ENCODE measurements around the gene VWA8. TPM values are rescaled to one million over a fixed set of nuclear protein-coding genes. Genes with fewer than 3 reads are reported as not detected.

The VWA8 gene
- total RNA-seq, 4 donors from 2014 or later, result 27.7 to 47.7 (median 39.5) TPM

DNA sequence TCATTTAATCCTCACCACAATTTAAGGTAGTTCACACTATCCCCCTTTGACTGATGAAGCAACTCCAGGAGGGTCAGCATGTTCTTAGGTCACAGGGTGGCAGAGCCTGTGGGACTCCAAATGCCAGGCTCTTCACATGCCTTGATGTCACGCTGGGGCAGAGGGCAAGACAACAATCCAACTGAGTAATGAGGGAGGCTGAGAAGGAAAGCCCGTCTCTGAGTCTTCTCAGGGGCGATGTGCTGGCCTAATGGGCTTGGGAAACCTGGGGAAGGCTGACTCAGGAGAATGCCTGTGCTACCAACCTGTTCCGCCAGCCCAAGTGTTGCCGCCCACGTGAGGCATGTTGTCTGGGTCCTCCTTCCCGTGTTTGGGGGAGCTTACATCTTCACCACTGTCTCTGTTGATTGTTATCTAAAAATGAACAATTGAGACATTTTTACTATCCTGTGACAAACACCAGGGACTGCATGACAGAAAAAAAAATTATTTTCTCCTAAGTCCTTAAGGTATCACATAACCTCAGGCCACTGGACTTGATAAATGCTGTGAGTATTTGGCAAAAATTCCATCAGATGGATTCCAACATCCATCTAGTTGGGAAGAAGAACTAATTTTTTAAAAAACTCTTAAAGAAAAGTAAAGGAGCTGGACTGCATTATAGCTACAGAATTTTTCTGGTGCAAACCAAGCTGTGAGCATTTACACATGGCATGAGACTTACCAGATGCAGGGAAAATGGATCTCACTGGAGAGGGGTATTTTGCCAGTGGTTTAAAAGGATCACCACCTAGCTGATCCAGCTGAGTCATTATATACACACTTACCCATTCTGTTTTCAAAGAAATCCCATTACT lies 346.0 kb downstream of the VWA8 start:
- Histone ChIP-seq H3K9me3 (no peaks in the 10 kb centered on the region), H3K4me3 (no peak overlapping the region), H3K27ac (no peak overlapping the region), H3K27me3 (no peaks in the 10 kb centered on the region), H3K36me3 (peaks cover 0 to 18% (median 0%) of the 10 kb centered on the region in 3 donors), H3K4me1 (no peaks in the 10 kb centered on the region)
- DNase-seq, result no peak
- TF ChIP-seq, protein P1, sequence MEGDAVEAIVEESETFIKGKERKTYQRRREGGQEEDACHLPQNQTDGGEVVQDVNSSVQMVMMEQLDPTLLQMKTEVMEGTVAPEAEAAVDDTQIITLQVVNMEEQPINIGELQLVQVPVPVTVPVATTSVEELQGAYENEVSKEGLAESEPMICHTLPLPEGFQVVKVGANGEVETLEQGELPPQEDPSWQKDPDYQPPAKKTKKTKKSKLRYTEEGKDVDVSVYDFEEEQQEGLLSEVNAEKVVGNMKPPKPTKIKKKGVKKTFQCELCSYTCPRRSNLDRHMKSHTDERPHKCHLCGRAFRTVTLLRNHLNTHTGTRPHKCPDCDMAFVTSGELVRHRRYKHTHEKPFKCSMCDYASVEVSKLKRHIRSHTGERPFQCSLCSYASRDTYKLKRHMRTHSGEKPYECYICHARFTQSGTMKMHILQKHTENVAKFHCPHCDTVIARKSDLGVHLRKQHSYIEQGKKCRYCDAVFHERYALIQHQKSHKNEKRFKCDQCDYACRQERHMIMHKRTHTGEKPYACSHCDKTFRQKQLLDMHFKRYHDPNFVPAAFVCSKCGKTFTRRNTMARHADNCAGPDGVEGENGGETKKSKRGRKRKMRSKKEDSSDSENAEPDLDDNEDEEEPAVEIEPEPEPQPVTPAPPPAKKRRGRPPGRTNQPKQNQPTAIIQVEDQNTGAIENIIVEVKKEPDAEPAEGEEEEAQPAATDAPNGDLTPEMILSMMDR (IDR thresholded peaks at IDR 0.05), result no peak
- TF ChIP-seq POLR2A (IDR thresholded peaks at IDR 0.05), result no peak

DNA sequence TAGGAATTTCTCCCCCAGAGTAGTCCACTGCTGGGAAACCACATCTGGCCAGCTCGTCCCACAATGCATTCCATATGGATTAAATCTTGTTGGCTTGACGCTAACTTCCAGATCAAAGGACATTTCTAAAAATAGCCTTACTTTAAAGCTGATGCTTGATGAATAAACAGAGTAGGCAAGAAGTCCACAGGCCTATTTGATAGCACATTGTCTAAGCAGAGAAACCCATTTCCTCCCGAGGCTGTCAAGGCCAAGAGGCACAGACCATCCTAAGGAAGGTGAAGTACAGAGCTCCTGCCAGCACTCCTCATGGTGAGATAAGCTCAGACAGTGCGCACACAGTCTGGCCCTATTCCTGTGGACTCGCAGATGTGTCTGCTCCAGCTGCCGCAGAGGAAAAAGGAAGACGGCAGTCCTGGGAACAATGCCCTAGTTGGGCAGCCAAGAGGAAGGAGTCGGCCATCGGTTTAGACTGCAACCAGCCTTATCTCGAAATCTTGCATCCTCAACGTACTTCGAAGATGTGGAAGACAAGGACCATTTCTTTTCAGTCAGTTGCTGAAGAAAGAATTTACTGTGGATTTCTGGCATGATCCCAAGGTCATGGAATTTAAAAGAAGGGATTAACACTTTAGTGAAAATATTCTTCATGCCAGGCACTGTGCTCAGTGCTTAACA lies 346.8 kb downstream of the VWA8 start:
- DNase-seq, result no peak

DNA sequence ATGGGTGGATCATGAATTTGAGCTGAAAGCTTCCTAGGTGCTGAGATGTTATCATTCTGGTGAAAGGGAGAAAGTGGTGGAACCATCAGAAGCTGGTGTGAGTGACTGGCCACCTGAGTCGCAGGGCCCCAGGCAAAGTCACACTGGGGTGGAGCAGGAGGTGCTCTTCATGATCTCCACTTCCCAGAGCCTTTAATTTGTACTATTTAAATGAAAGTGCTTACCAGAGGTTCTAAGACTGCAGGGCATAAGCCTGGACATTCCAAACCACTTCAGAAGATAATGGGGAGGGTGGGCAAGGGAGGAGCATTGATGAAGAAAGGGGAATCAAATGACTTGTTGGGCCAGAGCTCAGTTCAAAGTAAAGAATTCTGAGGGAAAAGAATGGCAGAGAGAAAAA lies 347.4 kb downstream of the VWA8 start:
- no peak for TF ChIP-seq POLR2A (IDR thresholded peaks at IDR 0.05)
- TF ChIP-seq, protein P1 (IDR thresholded peaks at IDR 0.05), result no peak
- Histone ChIP-seq H3K4me3 (no peak overlapping the region), H3K9me3 (no peaks in the 10 kb centered on the region), H3K4me1 (no peaks in the 10 kb centered on the region), H3K27ac (no peak overlapping the region), H3K27me3 (no peaks in the 10 kb centered on the region), H3K36me3 (peaks cover 0 to 22% (median 0%) of the 10 kb centered on the region in 3 donors)
- DNase-seq, result no peak

More for the DNA sequence above, 346.8 kb downstream of the VWA8 start:
- H3K27ac ChIP-seq, result no peak overlapping the region
- peaks cover 0 to 22% (median 0%) of the 10 kb centered on the region in 3 donors for H3K36me3 ChIP-seq
- H3K4me1 ChIP-seq, result no peaks in the 10 kb centered on the region
- H3K9me3 ChIP-seq, result no peaks in the 10 kb centered on the region
- no peak overlapping the region for H3K4me3 ChIP-seq
- TF ChIP-seq POLR2A (IDR thresholded peaks at IDR 0.05), result no peak
- TF ChIP-seq, protein P1 (IDR thresholded peaks at IDR 0.05), result no peak
- no peaks in the 10 kb centered on the region for H3K27me3 ChIP-seq

DNA sequence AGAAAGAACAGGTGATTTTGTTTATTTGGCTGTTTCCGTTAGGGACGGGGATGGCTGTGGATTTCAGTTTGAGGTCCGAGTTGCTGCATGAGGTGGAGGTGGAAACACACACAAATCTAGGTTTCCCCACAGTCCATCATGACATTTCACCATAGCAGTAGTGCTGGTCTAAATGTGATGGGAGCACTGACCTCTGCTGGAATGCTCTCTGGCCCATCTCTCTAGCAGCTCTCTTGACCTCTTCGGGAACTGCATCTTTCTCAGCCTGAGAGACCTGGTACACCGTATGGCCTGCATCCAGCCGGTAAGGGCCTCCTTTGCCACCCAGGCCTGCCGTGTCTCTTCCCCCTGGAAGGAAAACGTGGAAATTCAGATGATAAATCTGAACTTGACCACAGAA lies 349.5 kb downstream of the VWA8 start:
- Histone ChIP-seq H3K27ac (no peak overlapping the region), H3K9me3 (no peaks in the 10 kb centered on the region), H3K4me1 (no peaks in the 10 kb centered on the region), H3K27me3 (no peaks in the 10 kb centered on the region), H3K4me3 (no peak overlapping the region), H3K36me3 (peaks cover 0 to 27% (median 0%) of the 10 kb centered on the region in 3 donors)
- TF ChIP-seq, protein P1 (IDR thresholded peaks at IDR 0.05), result no peak
- no peak for TF ChIP-seq POLR2A (IDR thresholded peaks at IDR 0.05)
- DNase-seq, result no peak

DNA sequence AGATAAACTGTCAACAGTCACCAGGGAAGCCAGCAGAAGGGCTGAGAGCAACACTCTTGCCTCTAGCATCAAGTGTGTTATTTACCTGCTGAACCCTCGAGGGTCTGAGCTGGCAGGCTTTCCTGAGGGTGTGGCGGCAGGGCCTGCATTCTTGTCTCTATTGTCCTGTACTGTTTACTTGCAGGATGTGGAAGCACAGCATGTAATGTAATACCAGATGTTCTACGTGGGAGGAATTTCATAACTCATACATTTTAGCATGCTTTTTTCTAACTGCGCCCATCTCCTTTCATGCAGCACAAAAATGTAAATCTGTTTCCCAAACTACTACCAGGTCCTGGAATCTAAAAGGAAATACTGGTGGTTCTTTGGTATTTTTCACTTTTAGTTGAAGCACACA lies 350.5 kb downstream of the VWA8 start:
- Histone ChIP-seq H3K36me3 (peaks cover 0 to 27% (median 0%) of the 10 kb centered on the region in 3 donors), H3K27me3 (no peaks in the 10 kb centered on the region), H3K4me3 (no peak overlapping the region), H3K27ac (no peak overlapping the region), H3K9me3 (no peaks in the 10 kb centered on the region), H3K4me1 (no peaks in the 10 kb centered on the region)
- DNase-seq, result no peak
- TF ChIP-seq, protein P1 (IDR thresholded peaks at IDR 0.05), result no peak
- TF ChIP-seq POLR2A (IDR thresholded peaks at IDR 0.05), result no peak
